GM23248 (cell line): Measurements from ENCODE around the gene ATG10. TPM values are rescaled to one million over a fixed set of nuclear protein-coding genes. Genes with fewer than 3 reads are reported as not detected.
A peak's percentile ranks its signal among the peaks of the same experiment; 100 is the strongest.
"Not testable (repeated sequence)": the region's sequence is repeated elsewhere in the genome, so short reads cannot be mapped to it uniquely, and the experiment has no call there.

Experiments
- DNase-seq: peaks from one replicate; pipeline ENCODE4 v3.0.0-alpha.2; 2015
- H2AFZ ChIP-seq: fragments of 200-600 bp; sonication (generic); 2 replicates; pipeline ENCODE4 v1.6.1; 2016; ENCODE audit warnings: antibody characterized with exemption
- H3F3A ChIP-seq: fragments of 200-600 bp; sonication (generic); 2 replicates; pipeline ENCODE4 v1.6.1; 2016; ENCODE audit warnings: mild to moderate bottlenecking, antibody characterized with exemption, mixed run types; ENCODE audit not compliant: insufficient read depth
- H3K27ac ChIP-seq: fragments of 200-600 bp; sonication (generic); 2 replicates; pipeline ENCODE4 v1.5.1; 2016; ENCODE audit warnings: mild to moderate bottlenecking
- H3K27me3 ChIP-seq: fragments of 200-600 bp; sonication (generic); replicated peaks from 2 replicates; pipeline ENCODE4 v1.6.1; 2016; ENCODE audit warnings: mild to moderate bottlenecking; ENCODE audit not compliant: insufficient read depth
- H3K36me3 ChIP-seq: fragments of 200-600 bp; sonication (generic); 2 replicates; pipeline ENCODE4 v1.6.1; 2016; ENCODE audit warnings: low read depth, mild to moderate bottlenecking
- H3K4me1 ChIP-seq: fragments of 200-600 bp; sonication (generic); 2 replicates; pipeline ENCODE4 v1.6.1; 2016; ENCODE audit warnings: mild to moderate bottlenecking; ENCODE audit not compliant: insufficient read depth
- H3K4me2 ChIP-seq: fragments of 200-600 bp; sonication (generic); one replicate; pipeline ENCODE4 v1.6.1; 2016; ENCODE audit warnings: mild to moderate bottlenecking; ENCODE audit not compliant: unreplicated experiment
- H3K4me3 ChIP-seq: fragments of 200-600 bp; sonication (generic); 2 replicates; pipeline ENCODE4 v1.5.1; 2016; ENCODE audit warnings: mild to moderate bottlenecking
- H3K79me2 ChIP-seq: fragments of 200-600 bp; sonication (generic); 2 replicates; pipeline ENCODE4 v1.6.1; 2016; ENCODE audit warnings: mild to moderate bottlenecking; ENCODE audit not compliant: insufficient read depth
- H3K9ac ChIP-seq: fragments of 200-600 bp; sonication (generic); 2 replicates; pipeline ENCODE4 v1.6.1; 2016; ENCODE audit warnings: mild to moderate bottlenecking
- H3K9me2 ChIP-seq: fragments of 200-600 bp; sonication (generic); 2 replicates; pipeline ENCODE4 v1.6.1; 2016; ENCODE audit warnings: mixed run types, mild to moderate bottlenecking, moderate library complexity; ENCODE audit not compliant: insufficient read depth
- H3K9me3 ChIP-seq: fragments of 200-600 bp; sonication (generic); one replicate; pipeline ENCODE4 v1.6.1; 2017; ENCODE audit warnings: low read depth
- H4K20me1 ChIP-seq: fragments of 200-600 bp; sonication (generic); 2 replicates; pipeline ENCODE4 v1.6.0; 2016; ENCODE audit not compliant: insufficient read depth
- EZH2 ChIP-seq: fragments of 200-600 bp; sonication (generic); IDR thresholded peaks from 2 replicates; pipeline ENCODE4 v1.6.1; 2018; ENCODE audit warnings: antibody characterized with exemption, mild to moderate bottlenecking; ENCODE audit not compliant: insufficient read depth, poor library complexity, severe bottlenecking
- EZH2phosphoT487 ChIP-seq: fragments of 200-600 bp; sonication (generic); IDR thresholded peaks from 2 replicates; pipeline ENCODE4 v1.6.1; 2018; ENCODE audit warnings: antibody characterized with exemption, moderate library complexity, mild to moderate bottlenecking, low read depth; ENCODE audit not compliant: insufficient read depth
- WGBS, 2 experiments: methylation state at CpG; one replicate each; pipeline ENCODE4 v1.1.6; 2015 to 2017; ENCODE audit warnings: low lambda C conversion rate in 2 of 2, low coverage in 1 of 2; ENCODE audit errors: missing lambda C conversion rate in 2 of 2; 5-methylcytosine and 5-hydroxymethylcytosine counted together
- in situ Hi-C: fragments of 300-500 bp; cut with MboI; formaldehyde crosslinking; loops from 2 replicates; pipeline ENCODE4 v1.15.0; 2020
- polyA plus RNA-seq: library from polyadenylated mRNA; unstranded; fragments of >200 nt; fragmentation: Nextera tagmentation; extraction: Ambion mirVana; gene quantifications from 2 replicates; pipeline ENCODE4 v1.2.1, GENCODE V29; 2016
- total RNA-seq: library from RNA; depleted of rRNA; stranded (reverse); fragments of >200 nt; shearing (Covaris generic); gene quantifications from 2 replicates; pipeline ENCODE4 v1.2.3, GENCODE V29; 2014

Gene ATG10
- total and polyA plus RNA-seq, 2 experiments from 2014 or later, result 6.5 to 9.0 TPM

DNA sequence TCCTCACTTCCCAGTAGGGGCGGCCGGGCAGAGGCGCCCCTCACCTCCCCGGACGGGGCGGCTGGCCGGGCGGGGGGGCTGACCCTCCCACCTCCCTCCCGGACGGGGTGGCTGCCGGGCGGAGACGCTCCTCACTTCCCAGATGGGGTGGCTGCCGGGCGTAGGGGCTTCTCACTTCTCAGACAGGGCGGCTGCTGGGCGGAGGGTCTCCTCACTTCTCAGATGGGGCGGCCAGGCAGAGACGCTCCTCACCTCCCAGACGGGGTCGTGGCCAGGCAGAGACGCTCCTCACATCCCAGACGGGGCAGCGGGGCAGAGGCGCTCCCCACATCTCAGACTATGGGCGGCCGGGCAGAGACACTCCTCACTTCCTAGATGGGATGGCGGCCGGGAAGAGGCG, 11.7 kb downstream of the ATG10 start:
- WGBS, 2 experiments, result 96 to 98% methylated on average over 8 to 30 of the region's 30 CpGs

GRCh38 chr5:81986126-81986525, 14.3 kb downstream of the ATG10 start:
- Histone ChIP-seq H3K9me3 (no peaks in the 10 kb centered on the region), H3K79me2 (no peaks in the 10 kb centered on the region), H3K4me1 (no peaks in the 10 kb centered on the region), H3F3A (no peaks in the 10 kb centered on the region), H3K27me3 (no peaks in the 10 kb centered on the region), H3K9ac (no peak overlapping the region), H3K4me2 (no peak overlapping the region), H3K27ac (no peak overlapping the region), H3K9me2 (no peaks in the 10 kb centered on the region), H3K36me3 (no peaks in the 10 kb centered on the region), H4K20me1 (no peaks in the 10 kb centered on the region), H3K4me3 (no peak overlapping the region), H2AFZ (no peak overlapping the region)
- in situ Hi-C loops, result no loop called here
- no peak for DNase-seq
- 97% methylated on average over 9 of the region's 9 CpGs for WGBS, 2 experiments
- TF ChIP-seq EZH2, result no peak
- no peak for TF ChIP-seq EZH2phosphoT487

More for the DNA sequence above, 11.7 kb downstream of the ATG10 start:
- DNase-seq, H3K79me2 ChIP-seq, H2AFZ ChIP-seq, H3K9me3 ChIP-seq, in situ Hi-C loops, H3K9ac ChIP-seq, H4K20me1 ChIP-seq, H3F3A ChIP-seq, H3K27me3 ChIP-seq, H3K4me2 ChIP-seq, H3K4me1 ChIP-seq, H3K9me2 ChIP-seq, H3K4me3 ChIP-seq, H3K27ac ChIP-seq, H3K36me3 ChIP-seq: not testable (repeated sequence)

DNA sequence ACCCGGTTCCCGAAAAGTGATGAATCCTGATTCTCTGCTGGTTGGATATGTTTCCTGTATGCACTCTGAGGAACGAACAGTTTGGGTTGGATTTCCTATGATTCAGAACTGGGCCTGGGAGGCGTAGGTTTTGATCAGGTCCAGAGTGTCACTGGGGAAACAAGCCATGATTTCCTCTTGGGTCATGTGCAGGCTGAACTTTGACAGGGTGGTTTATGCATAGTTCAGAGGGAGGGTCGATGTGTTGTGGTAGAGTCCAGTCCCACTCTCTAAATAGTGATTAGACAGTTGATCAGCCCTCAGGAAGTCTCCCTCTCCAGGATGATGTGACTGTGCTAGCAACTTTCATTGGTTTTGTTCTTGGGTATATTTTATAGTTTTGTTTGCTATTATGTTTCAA, 17.4 kb downstream of the ATG10 start:
- in situ Hi-C loops, result no loop called here
- H3K4me3 ChIP-seq, result no peak overlapping the region
- WGBS, 2 experiments, result 74 to 75% methylated on average over 5 of the region's 5 CpGs
- H2AFZ ChIP-seq, result no peak overlapping the region
- no peaks in the 10 kb centered on the region for H4K20me1 ChIP-seq
- no peak for DNase-seq
- no peaks in the 10 kb centered on the region for H3K9me2 ChIP-seq
- H3K9me3 ChIP-seq, result no peaks in the 10 kb centered on the region
- H3K27ac ChIP-seq, result no peak overlapping the region
- H3K4me2 ChIP-seq, result no peak overlapping the region
- H3K27me3 ChIP-seq, result no peaks in the 10 kb centered on the region
- no peaks in the 10 kb centered on the region for H3K4me1 ChIP-seq
- no peaks in the 10 kb centered on the region for H3K36me3 ChIP-seq
- H3K9ac ChIP-seq, result no peak overlapping the region
- H3F3A ChIP-seq, result no peaks in the 10 kb centered on the region
- no peaks in the 10 kb centered on the region for H3K79me2 ChIP-seq
- TF ChIP-seq EZH2, result no peak
- no peak for TF ChIP-seq EZH2phosphoT487

- no peaks in the 10 kb centered on the region for H3K79me2 ChIP-seq
- in situ Hi-C loops, result no loop called here
- 84 to 93% methylated on average over 1 of the region's 1 CpG for WGBS, 2 experiments
- H3K9me3 ChIP-seq, result no peaks in the 10 kb centered on the region
- DNase-seq, result peak; percentile 19
- H3K36me3 ChIP-seq, result no peaks in the 10 kb centered on the region
- H3K4me1 ChIP-seq, result no peaks in the 10 kb centered on the region
- no peaks in the 10 kb centered on the region for H3F3A ChIP-seq
- H3K27me3 ChIP-seq, result no peaks in the 10 kb centered on the region
- no peaks in the 10 kb centered on the region for H3K9me2 ChIP-seq
- H4K20me1 ChIP-seq, result no peaks in the 10 kb centered on the region
- H3K4me3 ChIP-seq, result no peak overlapping the region
- no peak overlapping the region for H3K4me2 ChIP-seq
- H3K27ac ChIP-seq, result no peak overlapping the region
- H3K9ac ChIP-seq, result no peak overlapping the region
- no peak overlapping the region for H2AFZ ChIP-seq
- TF ChIP-seq EZH2phosphoT487, result no peak
Measured at GRCh38 chr5:81994679-81995078, 22.9 kb downstream of the ATG10 start.

DNA sequence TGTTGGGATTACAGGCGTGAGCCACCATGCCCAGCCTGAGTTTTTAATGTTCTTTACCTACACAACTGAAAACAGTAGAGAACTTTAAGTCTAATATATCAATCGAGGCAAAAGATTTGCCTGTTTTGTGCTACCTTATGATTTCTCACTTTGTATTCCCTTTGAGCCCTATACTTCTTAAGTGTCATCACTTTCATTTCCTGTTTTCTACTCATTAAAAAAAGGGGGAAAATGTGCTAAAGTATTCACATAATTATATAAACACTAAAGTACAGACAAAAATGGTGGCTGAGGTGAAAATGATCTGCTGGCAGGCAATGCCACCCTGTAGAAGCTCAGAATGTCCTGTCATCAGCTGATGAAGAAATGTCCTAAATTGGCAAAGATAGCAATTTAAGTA, 23.6 kb downstream of the ATG10 start:
- H3K4me2 ChIP-seq, result no peak overlapping the region
- H3K9me3 ChIP-seq, result no peaks in the 10 kb centered on the region
- DNase-seq, result no peak
- no peaks in the 10 kb centered on the region for H3F3A ChIP-seq
- H3K27me3 ChIP-seq, result no peaks in the 10 kb centered on the region
- no peaks in the 10 kb centered on the region for H3K4me1 ChIP-seq
- H3K36me3 ChIP-seq, result no peaks in the 10 kb centered on the region
- in situ Hi-C loops, result no loop called here
- H3K27ac ChIP-seq, result no peak overlapping the region
- WGBS, 2 experiments, result 92 to 100% methylated on average over 2 of the region's 2 CpGs
- H3K9ac ChIP-seq, result no peak overlapping the region
- no peak overlapping the region for H2AFZ ChIP-seq
- TF ChIP-seq EZH2 (no peak), EZH2phosphoT487 (no peak)
- H3K4me3 ChIP-seq, result no peak overlapping the region
- no peaks in the 10 kb centered on the region for H3K79me2 ChIP-seq
- no peaks in the 10 kb centered on the region for H4K20me1 ChIP-seq
- no peaks in the 10 kb centered on the region for H3K9me2 ChIP-seq
